GM18858 (cell line): ENCODE results near the gene PLEKHA6.

Experiments
- ATAC-seq: cut with Tn5 transposase; IDR thresholded peaks from one replicate; pipeline ENCODE4 v1.9.1; 2021; ENCODE audit not compliant: unreplicated experiment

Gene PLEKHA6

GRCh38 chr1:204286831-204287421 is 72.8 kb downstream of the PLEKHA6 start:
- ATAC-seq: no peak

GRCh38 chr1:204286315-204286714 is 73.4 kb downstream of the PLEKHA6 start:
- ATAC-seq: no peak

- no peak for ATAC-seq
Observed at GRCh38 chr1:204285436-204286305, 74.1 kb downstream of the PLEKHA6 start.

DNA sequence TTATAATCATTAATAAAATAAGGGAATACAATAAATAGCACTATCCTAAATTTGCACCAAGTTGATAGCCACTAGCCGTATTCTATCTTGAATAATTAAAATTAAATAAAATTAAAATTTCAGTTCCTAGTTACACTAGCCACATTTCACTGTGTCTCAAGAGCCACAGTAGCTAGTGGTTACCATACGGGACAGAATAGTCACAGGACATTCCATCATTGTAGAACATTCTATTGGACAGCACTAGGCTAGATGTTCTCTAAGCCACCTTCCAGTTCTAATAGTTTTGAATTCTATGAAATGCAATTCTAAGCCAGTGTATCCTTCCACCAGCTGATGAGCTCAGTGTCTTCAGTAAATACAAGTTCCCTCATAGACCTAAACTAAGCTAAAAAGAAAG is 74.8 kb downstream of the PLEKHA6 start:
- no peak for ATAC-seq

- no peak for ATAC-seq
Observed at GRCh38 chr1:204283711-204284651, 75.7 kb downstream of the PLEKHA6 start.

- ATAC-seq: no peak
Observed at GRCh38 chr1:204282761-204283221, 76.9 kb downstream of the PLEKHA6 start.

DNA sequence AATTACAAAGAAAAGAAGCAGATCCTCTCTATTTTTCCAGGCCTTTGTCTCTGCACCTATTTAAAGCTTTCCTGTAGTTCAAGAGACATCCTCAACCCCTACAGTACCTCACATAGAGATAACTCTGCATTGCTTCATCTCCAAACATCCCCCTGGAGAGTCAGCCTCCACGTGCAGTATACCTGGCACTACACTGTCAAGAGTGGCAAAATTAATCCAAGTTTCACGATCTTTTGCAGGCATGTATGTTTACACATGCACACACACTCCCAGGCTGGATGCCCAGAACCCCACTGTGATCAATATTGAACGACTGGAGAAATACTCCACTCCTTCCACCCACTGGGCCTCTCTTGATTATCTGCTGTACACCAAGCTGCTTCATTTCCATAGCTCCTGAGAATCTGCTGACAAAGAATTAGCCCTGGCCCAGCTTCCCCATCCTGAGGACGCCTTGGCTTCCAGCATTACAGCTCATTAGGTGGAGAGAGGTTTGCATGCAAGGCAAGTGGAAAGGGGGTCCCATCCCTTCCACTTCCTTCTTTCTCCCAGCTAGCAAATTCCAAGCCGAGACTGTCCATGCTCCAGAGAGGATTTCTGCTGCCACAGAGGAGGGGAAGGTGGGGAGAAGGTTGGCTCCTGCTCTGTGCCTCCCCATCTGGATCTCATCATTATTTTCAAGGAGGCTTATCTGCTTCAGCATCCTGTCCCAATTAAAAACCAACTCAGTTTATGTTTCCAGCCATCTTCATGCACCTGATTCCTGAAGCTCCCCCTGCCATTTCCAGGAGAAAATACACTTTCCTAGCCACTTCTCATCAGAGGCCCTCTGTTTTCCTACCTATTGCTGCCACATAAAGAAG is 79.4 kb downstream of the PLEKHA6 start:
- ATAC-seq: no peak

DNA sequence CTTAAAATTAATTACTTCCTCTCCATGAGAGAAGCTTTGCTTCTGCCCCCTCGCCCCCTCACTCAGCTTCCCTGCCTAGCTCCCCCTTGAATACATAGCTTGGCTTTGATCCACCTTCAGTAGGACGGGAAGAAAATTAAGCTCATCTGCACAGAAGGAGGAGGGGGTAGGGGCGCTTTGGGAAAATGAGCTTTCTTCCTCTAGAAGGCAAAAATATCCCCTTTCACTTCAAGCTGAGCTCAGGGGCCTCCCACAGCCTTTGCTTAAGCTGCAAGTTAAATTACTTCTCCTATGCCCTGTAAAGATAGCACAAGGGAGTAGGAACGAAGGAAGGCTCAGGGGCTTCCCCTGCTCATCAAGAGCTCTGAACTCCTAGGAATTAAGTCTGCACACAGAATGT is 80.8 kb downstream of the PLEKHA6 start:
- ATAC-seq: no peak

DNA sequence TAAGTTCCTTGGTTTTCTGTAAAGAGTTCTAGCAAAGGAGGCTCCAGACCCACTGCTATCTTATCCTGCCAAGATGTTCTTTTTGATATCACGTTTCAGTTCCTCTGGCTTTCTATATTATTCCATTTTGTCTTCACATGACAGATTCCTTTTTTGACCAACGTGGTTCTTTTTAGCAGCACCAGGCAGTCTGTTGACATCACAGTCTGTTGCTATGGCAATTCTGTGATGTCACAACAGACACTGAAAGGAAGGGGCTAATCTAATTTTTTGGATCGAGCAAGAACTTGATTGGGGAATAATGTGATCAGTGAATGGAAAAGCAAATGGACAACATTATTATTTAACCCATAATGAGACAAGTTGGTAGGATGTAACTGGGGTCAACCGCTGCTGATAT is 81.5 kb downstream of the PLEKHA6 start:
- no peak for ATAC-seq

- ATAC-seq: no peak
Observed at GRCh38 chr1:204277563-204278219, 82.0 kb downstream of the PLEKHA6 start.

GRCh38 chr1:204275695-204276370 is 83.9 kb downstream of the PLEKHA6 start:
- ATAC-seq: no peak

- ATAC-seq: no peak
Observed at GRCh38 chr1:204274446-204274845, 85.3 kb downstream of the PLEKHA6 start.

- no peak for ATAC-seq
Observed at GRCh38 chr1:204272505-204272904, 87.2 kb downstream of the PLEKHA6 start.

DNA sequence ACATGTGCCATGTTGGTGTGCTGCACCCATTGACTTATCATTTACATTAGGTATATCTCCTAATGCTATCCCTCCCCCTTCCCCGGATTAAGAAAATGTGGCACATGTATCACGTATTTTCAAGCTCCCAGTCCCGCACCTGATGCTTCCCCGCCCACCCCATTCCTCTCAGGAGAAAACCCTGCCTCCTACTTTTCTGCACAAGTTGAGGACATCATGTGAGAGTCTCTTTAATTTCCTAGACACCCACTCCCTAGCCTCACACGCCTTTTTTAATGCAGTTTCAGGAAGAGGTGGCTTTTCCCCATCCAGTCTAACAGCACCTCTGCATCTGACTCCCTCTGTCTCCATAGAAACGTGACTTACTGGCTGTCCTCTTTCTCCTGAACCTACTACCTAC is 87.8 kb downstream of the PLEKHA6 start:
- no peak for ATAC-seq

- ATAC-seq: no peak
Observed at GRCh38 chr1:204268101-204268500, 91.6 kb downstream of the PLEKHA6 start.

GRCh38 chr1:204267191-204267601 is 92.5 kb downstream of the PLEKHA6 start:
- no peak for ATAC-seq

GRCh38 chr1:204266504-204267034 is 93.2 kb downstream of the PLEKHA6 start:
- no peak for ATAC-seq

- ATAC-seq: no peak
Observed at GRCh38 chr1:204265665-204266064, 94.1 kb downstream of the PLEKHA6 start.

DNA sequence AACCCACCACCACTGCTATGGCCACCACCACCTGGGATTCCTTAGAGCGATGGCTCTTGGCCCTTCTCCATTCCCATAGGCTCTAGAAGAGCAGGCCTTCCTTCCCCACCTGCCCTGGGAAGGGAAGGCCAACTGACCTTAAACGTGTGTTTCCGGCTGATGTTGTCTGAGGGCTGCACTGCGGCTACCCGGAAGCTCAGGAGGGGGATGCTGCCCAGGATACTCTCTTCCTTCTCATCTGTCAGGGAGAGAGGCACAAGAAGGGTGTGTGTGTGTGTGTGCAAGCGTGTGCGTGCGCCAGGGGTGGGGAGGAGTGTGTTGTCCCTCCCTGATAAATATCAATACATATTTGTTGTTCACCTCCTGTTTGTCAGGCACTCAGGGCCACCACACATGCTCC is 94.9 kb downstream of the PLEKHA6 start:
- no peak for ATAC-seq
